HG02973 (cell line): Measurements from ENCODE around the gene MACROH2A2.
"Not testable (repeated sequence)": the region's sequence is repeated elsewhere in the genome, so short reads cannot be mapped to it uniquely, and the experiment has no call there.

Experiments
- ATAC-seq: cut with Tn5 transposase; IDR thresholded peaks from one replicate; pipeline ENCODE4 v1.9.1; 2021; ENCODE audit warnings: moderate library complexity; ENCODE audit not compliant: unreplicated experiment

The MACROH2A2 gene

DNA sequence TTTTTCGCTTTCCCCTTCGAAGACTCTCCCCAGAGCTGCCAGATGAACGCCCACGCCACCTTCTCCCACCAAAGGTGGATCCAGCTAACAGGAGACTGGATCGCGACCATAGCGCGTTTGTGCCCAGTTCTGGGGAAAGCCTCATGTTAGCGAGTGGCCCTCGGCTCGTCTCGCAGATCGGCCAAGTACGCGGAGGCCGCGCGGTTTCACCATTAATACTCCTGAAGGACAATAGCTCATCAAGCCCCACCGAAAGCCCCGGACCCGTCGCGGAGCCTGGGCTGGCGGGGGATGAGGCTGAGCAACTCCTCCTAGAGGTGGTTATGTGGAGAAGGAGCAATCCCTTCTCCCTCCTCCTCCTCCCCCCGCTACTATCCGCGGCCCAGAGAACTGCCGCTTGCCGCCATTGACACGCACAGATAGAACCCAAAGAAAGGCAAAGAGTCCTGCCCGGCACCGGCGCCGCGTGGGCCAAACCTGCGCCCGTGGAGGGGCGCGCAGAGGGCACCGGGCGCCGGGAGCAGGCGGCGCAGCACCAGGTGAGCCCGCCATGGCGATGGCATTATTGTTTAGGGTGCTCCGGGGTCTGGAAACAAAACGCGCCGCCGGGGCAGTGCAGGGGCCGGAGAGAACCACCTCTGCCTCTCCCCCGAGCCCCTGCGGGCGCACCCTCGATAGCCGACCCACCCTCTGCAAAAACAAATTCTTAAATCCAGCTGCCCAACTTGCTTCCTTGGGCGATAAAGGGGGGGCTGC, at the start of gene MACROH2A2:
Gene MACROH2A2, plus strand, starts transcription at position 385 of the 756 bp plus-strand sequence. CDS start 22,813 bp downstream, outside the sequence.
- no peak for ATAC-seq

DNA sequence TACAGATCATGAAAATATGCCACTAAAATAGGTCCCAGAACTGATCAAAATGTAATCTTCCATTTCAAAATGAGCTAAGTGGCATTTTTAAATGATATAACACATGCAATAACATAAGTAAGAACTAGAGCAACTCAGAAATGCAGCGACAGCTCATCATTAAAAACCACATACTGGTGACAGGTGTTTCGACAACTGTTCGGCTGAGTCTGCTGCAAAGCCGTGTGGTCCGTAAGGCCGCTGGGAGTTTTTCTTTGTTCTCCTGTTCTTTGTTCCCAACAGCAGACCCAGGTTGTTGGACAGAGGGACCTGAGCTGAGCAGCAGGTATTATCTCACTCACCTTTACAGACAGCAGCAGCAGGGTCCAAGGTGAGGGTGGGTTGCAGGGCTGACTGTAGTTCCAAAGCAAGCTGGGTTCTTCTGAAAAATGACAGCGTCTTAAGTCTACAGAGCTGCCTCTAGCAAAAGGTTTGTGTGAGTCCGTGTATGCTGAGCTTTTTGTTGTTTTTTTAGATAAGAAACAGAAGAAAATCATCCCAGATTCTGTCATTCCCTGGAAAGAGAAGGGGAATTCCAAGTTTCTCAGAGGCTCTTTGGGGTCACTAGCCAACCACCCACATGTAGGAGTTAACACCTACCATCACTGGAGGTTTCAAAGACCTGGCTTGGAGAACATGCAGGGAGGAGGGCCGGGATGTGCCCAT, 45.4 kb upstream of the MACROH2A2 start:
- no peak for ATAC-seq

DNA sequence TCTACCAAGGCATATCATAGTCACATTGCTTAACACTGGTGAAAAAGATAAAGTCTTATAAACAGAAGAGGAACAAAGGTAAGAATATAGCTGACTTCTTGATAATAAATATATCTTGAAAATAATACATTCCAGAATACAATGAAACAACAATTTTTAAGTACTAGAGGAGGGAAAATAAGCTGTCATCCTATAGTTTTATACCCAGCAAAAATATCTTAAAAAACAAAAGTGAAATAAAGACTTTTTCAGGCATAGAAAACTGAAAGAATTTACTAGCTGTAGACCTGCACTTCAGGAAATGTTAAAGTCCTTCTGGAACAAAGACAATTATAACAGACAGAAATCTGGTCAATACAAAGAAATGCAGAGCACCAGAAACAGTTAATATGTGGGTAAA, 21.4 kb upstream of the MACROH2A2 start:
- no peak for ATAC-seq

DNA sequence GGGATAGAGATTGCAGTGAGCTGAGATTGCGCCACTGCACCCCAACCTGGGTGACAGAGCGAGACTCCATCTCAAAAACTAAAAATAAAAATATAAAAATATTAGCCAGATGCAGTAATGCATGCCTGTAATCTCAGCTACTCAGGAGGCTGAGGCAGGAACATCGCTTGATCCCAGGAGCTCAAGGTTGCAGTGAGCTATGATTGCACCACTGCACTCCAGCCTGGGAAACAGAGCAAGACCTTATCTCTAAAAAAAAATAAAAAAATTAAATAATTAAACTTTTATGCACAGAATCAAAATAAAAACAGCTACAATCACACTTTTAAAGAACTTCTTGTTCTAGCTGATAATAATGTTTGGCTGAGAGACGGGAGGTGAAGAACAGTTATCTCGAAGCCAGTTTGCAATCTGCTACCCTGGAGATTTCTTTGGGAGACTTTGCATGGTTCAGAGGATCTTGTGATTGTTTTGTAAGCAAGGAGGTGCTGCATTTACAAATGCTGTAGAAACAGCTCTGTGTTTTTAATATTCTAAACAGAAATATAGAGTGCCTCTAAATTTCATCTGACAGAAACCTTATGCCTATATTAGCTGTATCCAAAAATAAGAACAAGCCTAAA, 19.9 kb upstream of the MACROH2A2 start:
- no peak for ATAC-seq

DNA sequence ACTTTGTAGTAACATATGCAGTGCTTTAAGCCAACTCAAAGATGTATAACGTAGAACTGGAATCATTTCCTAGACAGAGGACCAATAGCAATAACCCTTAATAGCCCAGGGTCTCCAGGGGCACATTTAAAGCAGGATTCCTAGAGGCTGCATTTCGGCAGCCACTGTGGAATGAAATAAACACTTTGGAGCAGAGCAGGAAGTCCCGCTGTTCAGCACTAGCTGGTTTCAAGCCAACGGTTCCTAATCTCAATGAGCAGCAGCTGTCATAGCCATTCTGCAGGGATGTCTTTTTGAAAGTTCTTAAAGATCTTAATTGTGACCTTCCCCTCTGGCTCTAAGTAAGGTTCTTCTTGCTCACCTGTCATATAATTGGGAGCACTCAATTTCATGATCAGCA, 18.4 kb upstream of the MACROH2A2 start:
- ATAC-seq: no peak

DNA sequence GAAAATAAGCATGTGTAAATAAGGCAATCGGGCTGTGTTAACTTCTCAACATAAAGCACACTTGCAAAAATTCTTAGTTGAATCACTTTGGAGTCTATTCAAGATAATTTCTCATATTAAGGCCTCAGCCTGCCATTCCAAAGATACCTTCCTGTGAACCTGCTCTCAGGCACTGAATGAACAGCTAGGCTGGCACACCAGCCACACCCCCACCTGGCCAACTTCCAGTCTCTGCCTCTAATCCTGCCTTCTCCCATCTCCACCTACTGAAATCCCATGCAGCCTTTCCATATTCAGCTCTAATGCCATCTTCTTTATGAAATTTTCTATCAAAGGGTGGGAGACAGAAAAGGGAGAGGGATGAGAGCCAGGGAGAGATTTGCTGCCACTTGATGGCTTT, 17.1 kb upstream of the MACROH2A2 start:
- ATAC-seq: no peak

DNA sequence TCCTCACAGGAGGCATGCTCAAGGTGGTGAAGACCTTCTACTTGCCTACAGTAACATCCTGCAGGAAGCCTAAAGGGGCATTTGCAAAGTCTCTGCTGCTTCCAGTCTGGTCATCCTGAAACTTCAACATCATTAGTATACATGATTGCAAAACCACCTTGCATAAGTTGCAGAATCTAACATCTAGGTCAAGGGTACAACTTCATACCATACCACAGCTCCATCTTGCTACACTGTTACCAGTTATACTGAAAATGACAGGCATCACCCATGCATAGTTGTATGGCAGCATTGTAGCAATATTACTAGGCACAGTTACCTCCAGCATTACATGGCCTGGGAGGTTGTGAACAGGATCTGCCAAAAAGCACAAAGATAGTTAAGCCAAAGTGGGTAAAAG, 13.7 kb upstream of the MACROH2A2 start:
- ATAC-seq: no peak

DNA sequence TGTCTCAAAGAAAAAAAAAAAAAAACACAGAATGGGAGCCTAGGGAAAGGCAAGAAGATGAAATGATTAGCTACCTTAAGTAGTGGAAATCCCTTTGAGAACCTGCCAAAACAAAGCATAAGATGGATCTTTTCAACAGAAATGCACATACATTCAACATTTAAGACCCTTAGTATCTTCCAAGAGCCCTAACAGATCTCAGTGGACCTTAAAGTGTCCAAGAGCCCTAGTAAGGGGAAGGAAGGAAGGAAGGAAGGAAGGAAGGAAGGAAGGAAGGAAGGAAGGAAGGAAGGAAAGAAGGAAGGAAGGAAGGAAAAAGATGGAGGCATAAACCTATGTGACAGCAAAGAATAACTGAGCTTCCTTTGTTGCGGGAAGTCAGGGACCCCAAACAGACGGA, 11.6 kb upstream of the MACROH2A2 start:
- no peak for ATAC-seq

DNA sequence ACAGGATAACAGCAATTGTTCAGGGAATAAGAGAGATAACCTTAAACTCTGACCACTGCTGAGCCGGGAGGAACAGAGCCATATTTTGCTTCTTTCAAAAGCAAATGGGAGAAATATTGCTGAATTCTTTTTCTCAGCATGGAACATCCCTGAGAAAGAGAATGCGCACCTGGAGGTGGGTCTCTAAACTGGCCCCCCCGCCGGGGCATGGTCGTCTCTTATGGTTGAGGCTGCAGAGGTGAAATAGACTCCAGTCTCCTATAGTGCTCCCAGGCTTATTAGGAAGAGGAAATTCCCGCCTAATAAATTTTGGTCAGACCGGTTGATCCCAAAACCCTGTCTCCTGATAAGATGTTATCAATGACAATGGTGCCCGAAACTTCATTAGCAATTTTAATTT, 10.9 kb upstream of the MACROH2A2 start:
- not testable (repeated sequence) for ATAC-seq

DNA sequence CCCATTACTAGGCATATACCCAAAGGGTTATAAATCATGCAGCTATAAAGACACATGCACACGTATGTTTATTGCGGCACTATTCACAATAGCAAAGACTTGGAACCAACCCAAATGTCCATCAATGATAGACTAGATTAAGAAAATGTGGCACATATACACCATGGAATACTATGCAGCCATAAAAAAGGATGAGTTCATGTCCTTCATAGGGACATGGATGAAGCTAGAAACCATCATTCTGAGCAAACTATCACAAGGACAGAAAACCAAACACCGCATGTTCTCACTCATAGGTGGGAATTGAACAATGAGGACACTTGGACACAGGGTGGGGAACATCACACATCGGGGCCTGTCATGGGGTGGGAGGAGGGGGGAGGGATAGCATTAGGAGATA, 5.6 kb upstream of the MACROH2A2 start:
- ATAC-seq: not testable (repeated sequence)

DNA sequence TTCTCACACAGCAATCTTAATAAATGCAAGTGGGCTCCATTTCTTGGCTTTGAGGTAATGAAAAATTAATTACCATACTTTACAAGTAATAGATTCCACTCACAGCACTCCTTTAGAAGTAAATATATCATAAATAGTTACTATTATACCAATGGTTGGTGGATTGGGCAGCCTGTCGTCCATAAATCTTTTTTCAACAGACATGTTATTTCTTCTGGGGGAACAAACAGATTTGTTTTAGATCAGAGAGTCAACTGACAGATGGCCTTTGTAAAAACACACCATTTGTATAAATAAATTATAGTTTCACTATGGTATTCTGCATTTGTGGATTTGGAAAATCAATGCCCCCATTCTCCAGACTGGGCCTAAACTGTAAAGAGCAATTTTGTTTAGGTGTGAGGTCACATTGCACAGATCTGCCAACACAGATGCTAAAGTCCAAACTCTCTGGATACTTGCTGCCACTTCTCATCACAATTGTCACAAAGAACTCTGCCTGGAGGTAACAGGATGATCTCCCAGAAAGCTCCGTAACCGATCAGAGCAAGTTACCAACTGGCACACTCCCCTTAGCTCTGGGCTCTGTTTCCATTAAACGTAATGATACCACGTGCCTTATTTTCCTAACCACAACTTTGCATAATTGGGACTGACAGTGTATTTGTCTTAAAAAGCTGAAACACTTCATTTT, 4.5 kb upstream of the MACROH2A2 start:
- ATAC-seq: no peak

DNA sequence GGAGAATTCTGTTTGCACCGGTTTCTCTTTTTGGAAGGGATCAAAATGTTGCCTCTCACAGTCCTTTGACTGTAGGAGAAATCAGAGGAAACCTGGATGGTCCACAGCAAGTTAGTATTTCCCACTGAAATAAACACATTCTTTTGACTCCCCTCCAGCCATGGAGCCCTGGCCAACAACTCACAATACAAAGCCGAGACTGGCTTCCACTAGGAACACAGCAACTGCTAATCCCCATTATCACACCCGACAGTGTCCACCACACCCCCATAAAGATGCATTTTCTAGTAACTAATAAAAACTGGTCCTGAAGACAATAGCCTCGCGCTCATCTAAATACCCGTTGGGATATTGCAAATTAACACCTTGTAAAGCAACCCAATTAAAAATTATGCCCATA, 798 bp upstream of the MACROH2A2 start:
- ATAC-seq: no peak

DNA sequence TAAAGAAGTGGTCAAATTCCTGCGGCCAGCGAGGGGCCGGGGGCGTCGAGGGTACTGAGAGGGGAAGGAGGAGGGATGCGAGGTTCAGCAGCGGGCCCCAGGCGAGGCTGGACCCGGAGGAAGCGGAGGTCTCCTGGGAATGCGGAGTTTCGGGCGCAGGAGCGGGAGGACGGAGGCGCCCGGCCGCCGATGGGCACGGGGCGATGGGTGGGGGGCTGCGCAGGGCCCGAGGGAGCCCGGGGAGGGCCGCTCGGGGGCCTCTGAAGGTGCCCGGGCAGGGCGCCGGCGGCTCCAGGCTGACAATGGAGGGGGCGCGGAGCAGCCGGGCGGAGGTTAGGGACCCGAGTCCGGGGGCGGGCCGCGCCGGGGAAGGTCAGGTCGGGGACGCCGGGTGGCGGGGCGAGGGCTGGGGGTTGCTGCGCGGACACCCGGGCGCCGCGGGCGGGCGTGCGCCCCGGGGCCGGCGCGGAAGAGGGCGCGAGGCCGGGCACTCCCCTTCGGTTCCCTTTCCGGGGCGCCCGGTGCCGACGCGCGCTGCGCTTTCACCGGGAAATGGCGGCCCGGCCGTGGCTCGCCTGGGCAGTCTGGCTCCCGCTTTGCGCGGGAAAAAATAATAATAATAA, 683 bp downstream of the MACROH2A2 start:
- no peak for ATAC-seq

DNA sequence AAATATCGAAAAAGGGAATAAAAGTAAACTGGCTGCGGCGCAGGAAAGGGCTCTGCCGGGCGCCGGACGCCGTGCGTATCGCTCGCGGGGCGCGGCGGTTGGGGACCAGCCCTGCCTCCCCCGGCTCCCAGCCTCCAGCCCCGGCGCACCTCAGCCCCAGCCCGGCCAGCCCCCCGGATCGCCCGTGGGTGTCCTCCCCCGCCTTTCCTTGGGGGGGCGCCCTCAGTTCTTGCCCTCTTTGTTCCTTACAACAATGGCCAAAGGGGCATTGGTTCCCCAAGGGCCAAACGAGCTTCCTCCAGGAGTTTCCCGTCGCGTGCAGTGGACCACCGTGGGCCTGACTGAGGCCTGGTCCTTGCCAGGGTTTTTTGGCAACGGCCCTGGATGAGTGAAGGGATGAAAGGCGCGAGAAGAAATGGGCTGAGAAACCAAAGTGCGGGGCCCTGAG, 1.2 kb downstream of the MACROH2A2 start:
- ATAC-seq: no peak

DNA sequence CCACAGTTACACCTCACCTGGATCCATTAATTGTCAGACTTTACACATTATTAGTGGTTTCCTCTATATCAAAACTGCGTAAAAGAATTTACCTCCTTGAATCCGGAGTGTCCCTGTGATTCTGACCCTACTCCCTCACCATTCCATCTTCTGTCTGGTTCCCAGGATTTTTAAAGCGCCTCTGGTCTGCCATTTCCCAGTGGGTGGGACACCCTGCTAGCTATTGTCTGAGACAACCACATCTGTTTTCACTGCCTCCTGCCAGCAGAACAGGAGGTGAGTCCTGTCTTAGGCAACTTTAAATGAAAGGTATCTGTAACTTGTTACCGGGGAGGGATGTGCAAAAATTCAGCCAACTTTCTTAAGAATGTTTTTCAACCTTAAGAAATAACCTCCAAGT, 2.3 kb downstream of the MACROH2A2 start:
- no peak for ATAC-seq

DNA sequence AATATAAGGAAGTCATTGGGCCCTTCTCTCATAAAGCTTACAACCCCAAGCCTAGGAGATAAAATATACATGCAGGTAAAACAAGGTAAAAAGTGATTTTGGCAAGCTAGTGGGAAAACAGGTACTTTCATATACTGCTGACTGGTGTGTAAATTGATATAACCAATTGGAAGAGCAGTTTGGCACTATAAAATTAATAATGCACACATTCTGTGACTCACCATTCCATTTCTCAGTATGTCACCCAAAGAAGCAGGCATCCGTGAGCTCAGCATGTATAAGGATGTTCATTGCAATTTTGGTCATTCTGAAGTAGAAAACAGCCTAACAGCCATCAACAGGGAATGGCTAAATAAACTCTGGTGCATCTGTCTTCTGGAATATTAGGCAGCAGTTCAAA, 2.9 kb downstream of the MACROH2A2 start:
- no peak for ATAC-seq

DNA sequence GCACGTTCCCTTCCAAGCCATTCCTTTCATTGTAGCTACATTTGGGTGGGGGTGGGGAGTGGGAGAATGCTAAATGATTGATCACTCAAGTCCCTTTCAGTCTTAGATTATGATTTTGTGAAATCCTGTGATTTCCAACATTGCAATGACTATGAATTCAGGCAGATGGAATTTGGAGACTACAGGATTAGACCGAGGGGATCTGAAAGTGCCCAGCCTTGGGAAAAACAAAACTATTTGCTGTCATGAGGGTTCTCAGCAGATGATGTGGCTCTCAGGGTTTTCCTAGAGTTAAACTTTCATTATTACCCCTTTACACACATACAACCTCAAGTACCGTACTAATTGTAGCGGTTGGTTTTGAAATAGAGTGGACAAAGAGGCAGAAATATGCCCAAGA, 4.7 kb downstream of the MACROH2A2 start:
- no peak for ATAC-seq

DNA sequence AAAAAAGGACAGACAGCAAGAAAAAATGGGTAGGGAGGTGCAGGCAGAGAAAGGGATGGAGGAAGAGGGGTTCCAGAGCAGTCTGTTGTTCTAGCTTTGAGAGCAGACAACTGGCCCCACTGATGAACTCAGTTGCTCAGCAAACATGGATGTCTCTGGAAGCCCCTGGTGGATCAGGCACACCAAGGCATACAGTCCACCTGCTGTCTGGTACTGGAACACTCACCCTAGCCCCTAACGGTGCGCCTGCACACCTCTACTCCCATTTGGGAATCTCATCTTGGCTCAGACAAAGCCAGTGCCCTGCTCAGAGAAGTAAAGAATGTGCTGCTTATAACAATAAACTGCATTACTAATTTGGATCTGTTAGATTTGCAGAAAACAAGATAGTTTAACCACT, 7.7 kb downstream of the MACROH2A2 start:
- no peak for ATAC-seq

DNA sequence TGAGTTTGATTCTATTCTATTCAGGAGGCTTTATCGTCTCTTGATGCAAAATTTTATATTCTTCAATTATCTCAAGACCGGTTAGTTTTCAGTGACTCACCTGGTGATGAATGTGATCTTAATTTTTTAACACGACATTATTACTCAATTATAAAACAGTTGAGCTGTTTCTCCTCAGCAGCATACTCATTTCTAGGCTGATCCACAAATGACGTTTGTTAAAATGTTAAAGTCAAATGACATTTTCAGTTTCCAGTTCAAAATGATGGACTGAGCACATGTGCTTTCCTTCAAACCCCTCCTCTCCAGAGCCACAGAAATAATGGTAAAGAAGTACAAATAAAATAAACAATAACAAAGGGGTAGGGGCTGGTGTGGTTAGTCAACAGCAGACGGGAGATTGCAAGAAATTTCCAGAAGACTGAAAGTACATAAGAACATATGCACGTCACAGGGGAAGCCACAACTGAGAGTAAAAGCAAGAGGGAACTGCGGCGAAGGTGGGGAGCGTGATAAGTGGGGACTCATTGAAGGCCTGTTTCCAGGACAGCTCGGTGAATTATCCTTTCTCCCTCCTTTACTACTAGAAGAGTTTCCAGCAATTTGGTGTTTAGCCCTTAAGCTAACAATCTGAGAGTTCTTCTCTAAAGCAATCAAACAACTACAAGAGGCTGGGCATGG, 10.9 kb downstream of the MACROH2A2 start:
- ATAC-seq: no peak

DNA sequence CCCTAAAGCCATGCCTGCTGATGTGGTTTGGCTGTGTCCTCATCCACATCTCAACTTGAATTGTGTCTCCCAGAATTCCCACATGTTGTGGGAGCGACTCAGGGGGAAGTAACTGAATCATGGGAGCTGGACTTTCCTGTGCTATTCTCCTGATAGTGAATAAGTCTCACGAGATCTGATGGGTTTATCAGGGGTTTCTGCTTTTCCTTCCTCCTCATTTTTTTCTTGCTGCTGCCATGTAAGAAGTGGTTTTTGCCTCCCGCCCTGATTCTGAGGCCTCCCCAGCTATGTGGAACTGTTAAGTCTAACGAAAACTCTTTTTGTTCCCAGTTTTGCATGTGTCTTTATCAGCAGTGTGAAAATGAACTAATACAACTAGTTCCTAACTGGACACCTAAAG, 11.8 kb downstream of the MACROH2A2 start:
- ATAC-seq: no peak
